HCT116 (cell line): ENCODE measurements around the gene PPP2R5C.
A peak's percentile ranks its signal among the peaks of the same experiment; 100 is the strongest.

Experiments
- CTCF ChIP-seq, 3 experiments: fragments of 200-600 bp in 1 of 3; sonication (generic) in 1 of 3; IDR thresholded peaks in 2 of 3; conservative IDR thresholded peaks in 1 of 3; 2 replicates each; pipeline ENCODE4 v1.5.1; 2012 to 2017; ENCODE audit warnings: low read depth in 2 of 3, low read length in 2 of 3, antibody characterized with exemption in 1 of 3, borderline replicate concordance in 1 of 3, control low read depth in 1 of 3, mild to moderate bottlenecking in 1 of 3, mixed read lengths in 1 of 3, mixed run types in 1 of 3, moderate library complexity in 1 of 3; ENCODE audit not compliant: insufficient read depth in 1 of 3
- EZH2 ChIP-seq: fragments of 200-600 bp; sonication (generic); IDR thresholded peaks from 2 replicates; pipeline ENCODE4 v1.6.1; 2017; ENCODE audit warnings: antibody characterized with exemption, mixed run types
- EZH2phosphoT487 ChIP-seq: fragments of 200-600 bp; IDR thresholded peaks from 2 replicates; pipeline ENCODE4 v1.6.1; 2018; ENCODE audit warnings: antibody characterized with exemption, borderline replicate concordance
- JUND ChIP-seq: IDR thresholded peaks from 2 replicates; pipeline ENCODE4 v1.6.1; 2012
- POLR2A ChIP-seq: IDR thresholded peaks from 2 replicates; pipeline ENCODE4 v1.7.0; 2011; ENCODE audit warnings: borderline replicate concordance; ENCODE audit not compliant: insufficient read depth, insufficient read length; ENCODE audit errors: extremely low read depth
- POLR2AphosphoS5 ChIP-seq: IDR thresholded peaks from 2 replicates; pipeline ENCODE4 v1.6.1; 2011; ENCODE audit warnings: mild to moderate bottlenecking, low read depth, low read length, moderate library complexity
- RAD21 ChIP-seq: IDR thresholded peaks from 2 replicates; pipeline ENCODE4 v1.6.1; 2012; ENCODE audit warnings: low read depth, mild to moderate bottlenecking
- REST ChIP-seq: IDR thresholded peaks from 2 replicates; pipeline ENCODE4 v1.6.1; 2012; ENCODE audit warnings: low read depth
- SRF ChIP-seq: IDR thresholded peaks from 2 replicates; pipeline ENCODE4 v1.6.1; 2012; ENCODE audit warnings: low read depth
- TCF7L2 ChIP-seq: IDR thresholded peaks from 2 replicates; pipeline ENCODE4 v1.7.0; 2011; ENCODE audit warnings: borderline replicate concordance, inconsistent platforms; ENCODE audit not compliant: insufficient read depth, insufficient read length; ENCODE audit errors: extremely low read depth
- ZNF274 ChIP-seq: fragments of 200-500 bp; sonication (Bioruptor generic); IDR thresholded peaks from 2 replicates; pipeline ENCODE4 v1.6.1; 2014; ENCODE audit warnings: mild to moderate bottlenecking, low read depth, low read length, inconsistent platforms
- TF ChIP-seq, protein P1 (sequence below): IDR thresholded peaks from 2 replicates; pipeline ENCODE4 v1.6.1; 2012

GRCh38 chr14:101964297-101965180 is 203.0 kb downstream of the PPP2R5C start, which contains the start of gene DYNC1H1:
- TF ChIP-seq, protein P1, sequence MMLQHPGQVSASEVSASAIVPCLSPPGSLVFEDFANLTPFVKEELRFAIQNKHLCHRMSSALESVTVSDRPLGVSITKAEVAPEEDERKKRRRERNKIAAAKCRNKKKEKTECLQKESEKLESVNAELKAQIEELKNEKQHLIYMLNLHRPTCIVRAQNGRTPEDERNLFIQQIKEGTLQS = no peak
- TF ChIP-seq REST (no peak), CTCF (IDR thresholded peaks at IDR 0.05 in 2 of 3, conservative IDR thresholded peaks at IDR 0.05 in 1 of 3; ENCODE audit: borderline replicate concordance in 1 of 3, insufficient read depth in 1 of 3, low read depth in 2 of 3, low read length in 2 of 3) (no peak), ZNF274 (no peak), SRF (no peak), TCF7L2 (peak; percentile 5), RAD21 (no peak), EZH2 (no peak), JUND (no peak), POLR2AphosphoS5 (peak; percentile 96), POLR2A (peak; percentile 90), EZH2phosphoT487 (no peak)
